22Rv1 (cell line): ENCODE results near the gene NUP210L.

Experiments
- ZFX ChIP-seq: fragments of 450-650 bp; IDR thresholded peaks from 2 replicates; pipeline ENCODE4 v1.6.1; 2017; ENCODE audit warnings: antibody characterized with exemption, borderline replicate concordance
- TF ChIP-seq, protein P1 (sequence below): fragments of 450-650 bp; IDR thresholded peaks from 2 replicates; pipeline ENCODE4 v1.5.1; 2017; ENCODE audit warnings: mild to moderate bottlenecking

DNA sequence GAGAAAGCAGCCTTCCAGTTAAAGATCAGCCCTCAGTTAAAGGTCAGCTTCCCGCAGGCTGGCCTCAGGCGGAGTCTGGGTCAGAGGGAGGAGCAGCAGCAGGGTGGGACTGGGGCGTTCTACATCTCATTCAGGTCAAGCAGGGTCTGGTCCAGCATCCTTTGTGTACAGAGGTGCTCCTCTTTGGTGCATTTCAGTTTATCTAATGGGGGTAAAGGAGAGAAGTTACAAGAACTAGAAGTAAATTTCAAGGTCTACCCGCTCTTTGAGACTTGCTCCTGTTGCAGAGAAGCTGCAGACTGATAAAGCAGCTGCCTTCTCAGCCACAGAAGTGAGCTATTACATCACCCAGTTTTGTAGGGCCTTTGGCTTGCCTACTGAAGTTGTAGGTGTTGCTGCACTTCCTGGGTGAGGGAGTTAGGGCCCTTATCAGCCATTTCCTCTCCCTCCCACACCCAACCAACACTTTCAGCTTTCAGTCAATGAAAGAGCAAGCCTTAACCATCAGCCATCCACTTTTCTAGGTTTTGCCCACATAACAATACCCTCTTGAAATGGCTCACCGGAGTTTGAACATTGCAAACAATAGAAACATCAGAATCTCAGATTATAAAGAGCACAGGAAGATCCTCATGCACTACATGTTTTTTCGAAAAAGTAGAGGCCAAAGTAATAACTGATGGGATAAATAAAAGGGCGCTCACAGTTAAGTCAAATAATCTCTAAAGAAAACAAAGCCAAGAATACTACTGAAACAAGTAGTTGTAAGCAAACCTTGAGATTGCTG lies 2.8 kb upstream of the NUP210L start:
- TF ChIP-seq, protein P1, sequence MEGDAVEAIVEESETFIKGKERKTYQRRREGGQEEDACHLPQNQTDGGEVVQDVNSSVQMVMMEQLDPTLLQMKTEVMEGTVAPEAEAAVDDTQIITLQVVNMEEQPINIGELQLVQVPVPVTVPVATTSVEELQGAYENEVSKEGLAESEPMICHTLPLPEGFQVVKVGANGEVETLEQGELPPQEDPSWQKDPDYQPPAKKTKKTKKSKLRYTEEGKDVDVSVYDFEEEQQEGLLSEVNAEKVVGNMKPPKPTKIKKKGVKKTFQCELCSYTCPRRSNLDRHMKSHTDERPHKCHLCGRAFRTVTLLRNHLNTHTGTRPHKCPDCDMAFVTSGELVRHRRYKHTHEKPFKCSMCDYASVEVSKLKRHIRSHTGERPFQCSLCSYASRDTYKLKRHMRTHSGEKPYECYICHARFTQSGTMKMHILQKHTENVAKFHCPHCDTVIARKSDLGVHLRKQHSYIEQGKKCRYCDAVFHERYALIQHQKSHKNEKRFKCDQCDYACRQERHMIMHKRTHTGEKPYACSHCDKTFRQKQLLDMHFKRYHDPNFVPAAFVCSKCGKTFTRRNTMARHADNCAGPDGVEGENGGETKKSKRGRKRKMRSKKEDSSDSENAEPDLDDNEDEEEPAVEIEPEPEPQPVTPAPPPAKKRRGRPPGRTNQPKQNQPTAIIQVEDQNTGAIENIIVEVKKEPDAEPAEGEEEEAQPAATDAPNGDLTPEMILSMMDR, result no peak
- no peak for TF ChIP-seq ZFX
